Endothelial cell of umbilical vein (primary cell): ENCODE results near the gene PTBP2. TPM values are rescaled to one million over a fixed set of nuclear protein-coding genes. Genes with fewer than 3 reads are reported as not detected.

ENCODE experiments used
- BruUV-seq: library from RNA; stranded (reverse); fragments of 400-500 nt; replicated peaks from 2 replicates; lab custom pipeline; 2021; lab: Mats Ljungman, UMichigan
- CTCF ChIA-PET: fragments of 300-600, 350-600 bp; sonication (Branson Sonifier 250); formaldehyde crosslinking; loops from one replicate; lab custom pipeline; 2021; ENCODE audit warnings: antibody characterized with exemption, inconsistent platforms; lab: Charles Lee
- POLR2A ChIA-PET: fragments of 300-600, 350-600 bp; sonication (Branson Sonifier 250); formaldehyde crosslinking; loops from one replicate; lab custom pipeline; 2021; ENCODE audit warnings: antibody characterized with exemption, inconsistent platforms; lab: Charles Lee
- DNase-seq: peaks from one replicate; pipeline ENCODE4 v3.0.0-alpha.2; 2011; ENCODE audit warnings: low read depth, low spot score
- FAIRE-seq: peaks from 2 replicates; lab custom pipeline; 2011; peaks lifted over from hg19 to GRCh38; lab: Jason Lieb, UNC
- H2AFZ ChIP-seq: 2 replicates; pipeline ENCODE4 v1.6.0; 2012; ENCODE audit warnings: low read depth, low read length, control low read depth, inconsistent platforms
- H3K27ac ChIP-seq: 2 replicates; pipeline ENCODE4 v1.5.1; 2011; ENCODE audit warnings: low read depth, mild to moderate bottlenecking, control low read depth, low read length, moderate library complexity; ENCODE audit not compliant: insufficient read depth
- H3K27me3 ChIP-seq, 2 experiments: 2 replicates each; pipeline versions ENCODE4 v1.6.0 to v1.6.1; 2011; ENCODE audit warnings: low read length in 2 of 2, mixed read lengths in 1 of 2; ENCODE audit not compliant: control insufficient read depth in 2 of 2, insufficient read depth in 2 of 2
- H3K36me3 ChIP-seq, 2 experiments: 2 replicates in 1 of 2; 3 replicates in 1 of 2; pipeline ENCODE4 v1.5.1; 2011; ENCODE audit warnings: low read length in 2 of 2, mild to moderate bottlenecking in 1 of 2, moderate library complexity in 1 of 2; ENCODE audit not compliant: control insufficient read depth in 2 of 2, insufficient read depth in 2 of 2; ENCODE audit errors: extremely low read depth in 1 of 2
- H3K4me1 ChIP-seq: 3 replicates; pipeline ENCODE4 v1.5.1; 2011; ENCODE audit warnings: mild to moderate bottlenecking, low read length; ENCODE audit not compliant: control insufficient read depth, insufficient read depth; ENCODE audit errors: extremely low read depth
- H3K4me2 ChIP-seq: 2 replicates; pipeline ENCODE4 v1.6.1; 2011; ENCODE audit warnings: low read length, control low read depth, mixed read lengths; ENCODE audit not compliant: insufficient read depth
- H3K4me3 ChIP-seq, 3 experiments: fragments of 200-600 bp in 1 of 3; sonication (generic), shearing (Covaris generic) in 1 of 3; replicated peaks in 1 of 3; 2 replicates each; pipeline ENCODE4 v1.5.1; 2011 to 2016; ENCODE audit warnings: control low read depth in 3 of 3, low read length in 3 of 3, mild to moderate bottlenecking in 2 of 3, inconsistent platforms in 1 of 3, low read depth in 1 of 3, moderate library complexity in 1 of 3; ENCODE audit not compliant: insufficient read depth in 1 of 3
- H3K79me2 ChIP-seq: 2 replicates; pipeline ENCODE4 v1.6.0; 2012; ENCODE audit warnings: low read length, inconsistent platforms; ENCODE audit not compliant: control insufficient read depth, insufficient read depth
- H3K9ac ChIP-seq: replicated peaks from 2 replicates; pipeline ENCODE3; 2011; ENCODE audit warnings: low read length, control low read depth; ENCODE audit not compliant: insufficient read depth; ENCODE audit errors: extremely low read depth
- H3K9me1 ChIP-seq: replicated peaks from 3 replicates; pipeline ENCODE4 v1.6.0; 2011; ENCODE audit warnings: mild to moderate bottlenecking, low read length; ENCODE audit not compliant: control insufficient read depth, insufficient read depth; ENCODE audit errors: extremely low read depth
- H3K9me3 ChIP-seq: replicated peaks from 2 replicates; pipeline ENCODE4 v1.5.1; 2012; ENCODE audit warnings: low read length, inconsistent platforms; ENCODE audit not compliant: control insufficient read depth, insufficient read depth
- H4K20me1 ChIP-seq: replicated peaks from 2 replicates; pipeline ENCODE3; 2011; ENCODE audit warnings: mild to moderate bottlenecking, low read length; ENCODE audit not compliant: control insufficient read depth, insufficient read depth; ENCODE audit errors: extremely low read depth
- EZH2 ChIP-seq: IDR thresholded peaks from 2 replicates; pipeline ENCODE4 v1.6.1; 2012; ENCODE audit warnings: borderline replicate concordance, low read depth, mild to moderate bottlenecking, moderate library complexity, low read length, inconsistent platforms; ENCODE audit not compliant: severe bottlenecking
- FOS ChIP-seq: IDR thresholded peaks from 2 replicates; pipeline ENCODE4 v1.6.1; 2011; ENCODE audit warnings: mild to moderate bottlenecking, low read length, moderate library complexity, borderline replicate concordance; ENCODE audit not compliant: insufficient read depth
- GATA2 ChIP-seq: IDR thresholded peaks from 2 replicates; pipeline ENCODE4 v1.7.0; 2011; ENCODE audit warnings: low read depth, mild to moderate bottlenecking, moderate library complexity, mixed read lengths, low read length; ENCODE audit not compliant: insufficient read length, insufficient read depth
- JUN ChIP-seq: IDR thresholded peaks from 2 replicates; pipeline ENCODE4 v1.6.1; 2011; ENCODE audit warnings: borderline replicate concordance, low read depth; ENCODE audit not compliant: insufficient read length, insufficient read depth
- MYC ChIP-seq: IDR thresholded peaks from one replicate; pipeline ENCODE4 v1.6.1; 2011; ENCODE audit warnings: mild to moderate bottlenecking, low read depth, low read length
- POLR2A ChIP-seq: IDR thresholded peaks from 2 replicates; pipeline ENCODE4 v1.6.1; 2012; ENCODE audit warnings: low read depth, mild to moderate bottlenecking, control low read depth, low read length
- POLR2AphosphoS5 ChIP-seq: IDR thresholded peaks from 2 replicates; pipeline ENCODE4 v1.6.1; 2012; ENCODE audit warnings: low read depth, mild to moderate bottlenecking, control low read depth, low read length, moderate library complexity; ENCODE audit not compliant: insufficient read depth
- dilution Hi-C: fragments of 300-500 bp; cut with MboI; formaldehyde crosslinking; loops from one replicate; pipeline ENCODE4 v1.15.0; 2019; ENCODE audit warnings: low sequenced_read_pairs; ENCODE audit not compliant: extremely low pct_ligation_motif_present
- intact Hi-C: fragments of 100-400 bp; cut with micrococcal nuclease; formaldehyde crosslinking; loops from one replicate; pipeline ENCODE4 v1.10.0; 2022
- polyA plus RNA-seq, 4 experiments: library from polyadenylated mRNA; depleted of rRNA in 3 of 4; stranded (reverse) in 3 of 4; unstranded in 1 of 4; fragments of >200 nt; gene quantifications; 2 replicates each; pipeline versions ENCODE4 v1.2.1 to v1.2.3, GENCODE V29; 2011 to 2012; ENCODE audit warnings: missing spikeins in 1 of 4
- total RNA-seq: library from RNA; stranded (reverse); gene quantifications from 2 replicates; pipeline ENCODE4 v1.2.3, GENCODE V29; 2021
- TF ChIP-seq, protein P1 (sequence below), 2 donors: IDR thresholded peaks; 1 replicate in 1 of 2; 2 replicates in 1 of 2; pipeline ENCODE4 v1.5.1; 2011; ENCODE audit warnings: low read length in 2 of 2, mild to moderate bottlenecking in 2 of 2, moderate library complexity in 2 of 2, control low read depth in 1 of 2, inconsistent platforms in 1 of 2, low read depth in 1 of 2; ENCODE audit not compliant: insufficient read depth in 1 of 2; ENCODE audit errors: extremely low read depth in 1 of 2
- TF ChIP-seq, protein P2 (sequence below): IDR thresholded peaks from 2 replicates; pipeline ENCODE4 v1.6.1; 2011; ENCODE audit not compliant: insufficient read depth, insufficient read length

The PTBP2 gene
- total and polyA plus RNA-seq, 2 donors (not counting 3 experiments of a cell fraction or from before 2014, with no cell fraction given): 7.7 to 27.0 TPM

DNA sequence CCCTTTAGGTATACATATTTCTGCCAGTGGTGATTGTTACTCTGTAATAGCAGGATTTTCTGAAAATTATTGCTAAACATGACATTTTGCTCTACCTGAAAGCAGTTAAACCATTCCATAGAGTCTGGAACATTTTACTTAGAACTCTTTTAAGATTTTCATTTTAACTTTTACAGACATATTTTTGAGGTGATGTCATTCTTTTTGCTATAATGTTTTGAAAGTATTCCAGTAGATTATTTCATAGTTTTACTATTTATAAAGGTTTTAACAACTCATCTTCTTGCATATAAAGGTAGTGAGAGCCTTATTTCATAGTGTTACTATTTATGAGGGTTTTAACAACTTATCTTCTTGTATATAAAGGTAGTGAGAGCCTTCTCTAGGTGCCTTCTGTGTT is 42.9 kb downstream of the PTBP2 start:
- ChIA-PET POLR2A (no interaction called here), CTCF (interaction anchor here (1.4 kb wide), 1 partner anchor 23 kb away, joined by 3 read pairs; no protein-coding TSS in a partner anchor)
- H3K36me3 ChIP-seq: no peaks in the 10 kb centered on the region
- H3K9ac ChIP-seq: no peak overlapping the region
- TF ChIP-seq, protein P1, sequence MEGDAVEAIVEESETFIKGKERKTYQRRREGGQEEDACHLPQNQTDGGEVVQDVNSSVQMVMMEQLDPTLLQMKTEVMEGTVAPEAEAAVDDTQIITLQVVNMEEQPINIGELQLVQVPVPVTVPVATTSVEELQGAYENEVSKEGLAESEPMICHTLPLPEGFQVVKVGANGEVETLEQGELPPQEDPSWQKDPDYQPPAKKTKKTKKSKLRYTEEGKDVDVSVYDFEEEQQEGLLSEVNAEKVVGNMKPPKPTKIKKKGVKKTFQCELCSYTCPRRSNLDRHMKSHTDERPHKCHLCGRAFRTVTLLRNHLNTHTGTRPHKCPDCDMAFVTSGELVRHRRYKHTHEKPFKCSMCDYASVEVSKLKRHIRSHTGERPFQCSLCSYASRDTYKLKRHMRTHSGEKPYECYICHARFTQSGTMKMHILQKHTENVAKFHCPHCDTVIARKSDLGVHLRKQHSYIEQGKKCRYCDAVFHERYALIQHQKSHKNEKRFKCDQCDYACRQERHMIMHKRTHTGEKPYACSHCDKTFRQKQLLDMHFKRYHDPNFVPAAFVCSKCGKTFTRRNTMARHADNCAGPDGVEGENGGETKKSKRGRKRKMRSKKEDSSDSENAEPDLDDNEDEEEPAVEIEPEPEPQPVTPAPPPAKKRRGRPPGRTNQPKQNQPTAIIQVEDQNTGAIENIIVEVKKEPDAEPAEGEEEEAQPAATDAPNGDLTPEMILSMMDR (IDR thresholded peaks at IDR 0.05; ENCODE audit: extremely low read depth in 1 of 2, insufficient read depth in 1 of 2, low read depth in 1 of 2, low read length in 2 of 2): no peak
- TF ChIP-seq MYC (no peak), POLR2A (no peak), GATA2 (no peak), FOS (no peak), JUN (no peak), EZH2 (no peak), POLR2AphosphoS5 (no peak)
- TF ChIP-seq, protein P2, sequence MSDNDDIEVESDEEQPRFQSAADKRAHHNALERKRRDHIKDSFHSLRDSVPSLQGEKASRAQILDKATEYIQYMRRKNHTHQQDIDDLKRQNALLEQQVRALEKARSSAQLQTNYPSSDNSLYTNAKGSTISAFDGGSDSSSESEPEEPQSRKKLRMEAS: no peak
- no peaks in the 10 kb centered on the region for H3K9me1 ChIP-seq
- no peaks in the 10 kb centered on the region for H3K27me3 ChIP-seq
- DNase-seq (no peak), FAIRE-seq (no peak)
- BruUV-seq: no TSS peak
- intact Hi-C loops: no loop called here
- H3K4me1 ChIP-seq: no peaks in the 10 kb centered on the region
- no peak overlapping the region for H3K4me2 ChIP-seq
- no peak overlapping the region for H3K27ac ChIP-seq
- H4K20me1 ChIP-seq: no peaks in the 10 kb centered on the region
- H3K79me2 ChIP-seq: peaks cover 55% of the 10 kb centered on the region
- H3K4me3 ChIP-seq: no peak overlapping the region
- H2AFZ ChIP-seq: no peak overlapping the region
- no peaks in the 10 kb centered on the region for H3K9me3 ChIP-seq
- dilution Hi-C loops: no loop called here
